SU-DHL-6 (cell line): ENCODE measurements around the gene SLC39A11.

ENCODE experiments used
- H2AFZ ChIP-seq: fragments of 200-600 bp; sonication (generic); 2 replicates; pipeline ENCODE4 v1.6.1; 2014; ENCODE audit warnings: low read depth, mild to moderate bottlenecking, moderate library complexity, mixed read lengths, antibody characterized with exemption, low read length; ENCODE audit not compliant: severe bottlenecking
- H3F3A ChIP-seq: fragments of 200-600 bp; shearing (Covaris generic); 2 replicates; pipeline ENCODE4 v1.6.0; 2016; ENCODE audit warnings: antibody characterized with exemption, mild to moderate bottlenecking; ENCODE audit not compliant: insufficient read depth
- H3K27ac ChIP-seq: fragments of 200-600 bp; sonication (generic); 2 replicates; pipeline ENCODE4 v1.5.1; 2016; ENCODE audit warnings: low read depth, mild to moderate bottlenecking, low read length, moderate library complexity, mixed read lengths
- H3K27me3 ChIP-seq: fragments of 200-600 bp; sonication (generic), shearing (Covaris generic); 2 replicates; pipeline ENCODE4 v1.6.0; 2014; ENCODE audit warnings: mild to moderate bottlenecking, low read length
- H3K36me3 ChIP-seq: fragments of 200-600 bp; sonication (generic); 2 replicates; pipeline ENCODE4 v1.6.1; 2014; ENCODE audit warnings: mild to moderate bottlenecking, low read length, mixed read lengths
- H3K4me2 ChIP-seq: fragments of 300-600, 200-600 bp; shearing (Covaris generic), sonication (generic); 2 replicates; pipeline ENCODE4 v1.6.0; 2014; ENCODE audit warnings: low read length, low read depth, mild to moderate bottlenecking; ENCODE audit not compliant: poor library complexity, severe bottlenecking
- H3K4me3 ChIP-seq: fragments of 200-600 bp; sonication (generic); 2 replicates; pipeline ENCODE4 v1.5.1; 2014; ENCODE audit warnings: antibody characterized with exemption, low read length, mild to moderate bottlenecking, mixed read lengths; ENCODE audit not compliant: insufficient read depth, poor library complexity, severe bottlenecking
- H3K79me2 ChIP-seq: fragments of 200-600 bp; sonication (generic); 2 replicates; pipeline ENCODE4 v1.6.1; 2014; ENCODE audit warnings: mild to moderate bottlenecking, low read length, moderate library complexity; ENCODE audit not compliant: insufficient read depth
- H3K9ac ChIP-seq: fragments of 200-600 bp; sonication (generic); 2 replicates; pipeline ENCODE4 v1.7.0; 2014; ENCODE audit warnings: mild to moderate bottlenecking, low read length
- H3K9me2 ChIP-seq: fragments of 200-600 bp; sonication (generic); replicated peaks from 2 replicates; pipeline ENCODE4 v1.6.1; 2014; ENCODE audit warnings: low read length; ENCODE audit not compliant: insufficient read depth
- H3K9me3 ChIP-seq: fragments of 200-600 bp; sonication (generic); 2 replicates; pipeline ENCODE4 v1.6.1; 2014; ENCODE audit warnings: low read length, mixed read lengths; ENCODE audit not compliant: insufficient read depth
- H4K20me1 ChIP-seq: fragments of 200-600 bp; sonication (generic); 2 replicates; pipeline ENCODE4 v1.6.1; 2014; ENCODE audit warnings: low read depth, mild to moderate bottlenecking, antibody characterized with exemption, low read length, moderate library complexity, mixed read lengths
- CTCF ChIP-seq: fragments of 200-600 bp; sonication (generic); IDR thresholded peaks from one replicate; pipeline ENCODE4 v1.5.1; 2017; ENCODE audit warnings: antibody characterized with exemption, mild to moderate bottlenecking, low read length, moderate library complexity; ENCODE audit not compliant: insufficient read depth, poor library complexity, severe bottlenecking
- EZH2phosphoT487 ChIP-seq: fragments of 200-600 bp; sonication (generic), shearing (Covaris generic); conservative IDR thresholded peaks from 2 replicates; pipeline ENCODE4 v1.6.1; 2018; ENCODE audit warnings: mild to moderate bottlenecking, antibody characterized with exemption, low read length, moderate library complexity, mixed read lengths

Gene SLC39A11

GRCh38 chr17:72812823-72813222, 279.7 kb downstream of the SLC39A11 start:
- no peak overlapping the region for H3K4me2 ChIP-seq
- H2AFZ ChIP-seq, result no peak overlapping the region
- H3K79me2 ChIP-seq, result no peaks in the 10 kb centered on the region
- no peaks in the 10 kb centered on the region for H3F3A ChIP-seq
- no peaks in the 10 kb centered on the region for H3K36me3 ChIP-seq
- H3K27ac ChIP-seq, result no peak overlapping the region
- no peaks in the 10 kb centered on the region for H3K9me2 ChIP-seq
- H3K9ac ChIP-seq, result no peak overlapping the region
- H3K9me3 ChIP-seq, result no peaks in the 10 kb centered on the region
- no peak overlapping the region for H3K4me3 ChIP-seq
- TF ChIP-seq EZH2phosphoT487, result no peak
- TF ChIP-seq CTCF, result no peak
- H3K27me3 ChIP-seq, result no peaks in the 10 kb centered on the region
- H4K20me1 ChIP-seq, result no peaks in the 10 kb centered on the region

DNA sequence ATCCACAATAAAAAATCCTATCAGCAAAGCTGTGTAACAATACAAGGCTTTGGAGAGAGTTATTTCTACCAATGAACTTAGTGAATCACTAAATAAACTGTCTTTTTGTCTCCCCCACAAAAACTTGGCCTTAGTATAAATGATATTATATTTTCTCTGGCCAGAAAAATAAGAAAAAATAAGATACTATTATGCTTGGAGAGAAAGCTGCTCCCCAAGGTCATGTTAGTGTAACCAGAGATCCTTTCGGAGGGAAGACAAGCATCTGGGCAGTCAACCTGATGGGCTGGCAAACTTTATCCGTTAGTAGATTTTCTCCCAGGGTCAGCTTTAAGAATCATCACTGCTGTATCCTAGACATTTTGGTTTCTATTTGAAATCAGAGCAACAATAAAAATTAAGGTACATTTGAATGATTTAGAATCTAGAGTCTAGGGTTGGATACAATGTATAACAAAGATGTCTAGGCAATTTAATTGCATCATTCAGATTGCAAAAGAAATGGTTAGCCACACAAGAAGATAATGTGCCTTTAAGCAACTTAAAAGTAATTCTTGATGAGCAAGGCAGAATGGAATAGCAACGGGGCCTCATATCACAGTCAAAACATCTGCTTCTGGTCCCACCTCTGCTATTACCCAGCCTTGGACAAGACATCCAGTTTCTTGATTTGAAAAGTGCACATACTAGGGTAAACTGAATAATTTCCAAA, 280.4 kb downstream of the SLC39A11 start:
- Histone ChIP-seq H3K27me3 (no peaks in the 10 kb centered on the region), H3K4me2 (no peak overlapping the region), H3K9me2 (no peaks in the 10 kb centered on the region), H3K27ac (no peak overlapping the region), H3K9me3 (no peaks in the 10 kb centered on the region), H4K20me1 (no peaks in the 10 kb centered on the region), H3K79me2 (no peaks in the 10 kb centered on the region), H3K36me3 (no peaks in the 10 kb centered on the region), H2AFZ (no peak overlapping the region), H3F3A (no peaks in the 10 kb centered on the region), H3K4me3 (no peak overlapping the region), H3K9ac (no peak overlapping the region)
- TF ChIP-seq CTCF, result no peak
- TF ChIP-seq EZH2phosphoT487, result no peak

DNA sequence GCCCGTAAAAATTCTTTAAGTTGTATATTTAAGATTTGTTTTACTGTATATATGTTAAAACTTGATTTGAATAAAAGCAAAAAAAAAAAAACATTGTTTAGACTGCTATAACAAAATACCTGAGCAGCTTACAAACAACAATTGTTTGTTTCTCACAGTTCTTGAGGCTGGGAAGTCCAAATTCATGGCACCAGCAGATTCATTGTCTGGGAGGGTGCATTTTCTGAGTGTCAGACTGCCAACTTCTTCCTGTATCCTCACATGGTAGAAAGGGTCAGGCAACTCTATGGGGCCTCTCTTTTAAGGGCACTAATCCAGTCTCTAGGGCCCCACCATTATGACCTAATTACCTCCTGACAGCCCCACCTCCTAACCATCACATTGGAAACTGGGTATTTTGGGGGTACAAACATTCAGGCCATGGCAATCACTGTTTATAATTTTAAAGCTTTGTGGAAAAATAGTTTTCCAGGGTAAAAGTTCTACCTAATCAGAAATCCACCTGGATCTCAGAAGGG, 281.4 kb downstream of the SLC39A11 start:
- Histone ChIP-seq H3K4me2 (no peak overlapping the region), H3K79me2 (no peaks in the 10 kb centered on the region), H3K27ac (no peak overlapping the region), H3K4me3 (no peak overlapping the region), H3F3A (no peaks in the 10 kb centered on the region), H4K20me1 (no peaks in the 10 kb centered on the region), H3K9me2 (no peaks in the 10 kb centered on the region), H3K9ac (no peak overlapping the region), H3K36me3 (no peaks in the 10 kb centered on the region), H3K9me3 (no peaks in the 10 kb centered on the region), H2AFZ (no peak overlapping the region), H3K27me3 (no peaks in the 10 kb centered on the region)
- TF ChIP-seq EZH2phosphoT487 (no peak), CTCF (no peak)
